ENCODE results near the gene ANKRD11. TPM values are rescaled to one million over a fixed set of nuclear protein-coding genes. Genes with fewer than 3 reads are reported as not detected.
"Not testable (repeated sequence)": the region's sequence is repeated elsewhere in the genome, so short reads cannot be mapped to it uniquely, and the experiment has no call there.

The ANKRD11 gene
- total and polyA plus RNA-seq, 5 experiments from 2014 or later, result 8.9 to 328 (median 61.1) TPM

DNA sequence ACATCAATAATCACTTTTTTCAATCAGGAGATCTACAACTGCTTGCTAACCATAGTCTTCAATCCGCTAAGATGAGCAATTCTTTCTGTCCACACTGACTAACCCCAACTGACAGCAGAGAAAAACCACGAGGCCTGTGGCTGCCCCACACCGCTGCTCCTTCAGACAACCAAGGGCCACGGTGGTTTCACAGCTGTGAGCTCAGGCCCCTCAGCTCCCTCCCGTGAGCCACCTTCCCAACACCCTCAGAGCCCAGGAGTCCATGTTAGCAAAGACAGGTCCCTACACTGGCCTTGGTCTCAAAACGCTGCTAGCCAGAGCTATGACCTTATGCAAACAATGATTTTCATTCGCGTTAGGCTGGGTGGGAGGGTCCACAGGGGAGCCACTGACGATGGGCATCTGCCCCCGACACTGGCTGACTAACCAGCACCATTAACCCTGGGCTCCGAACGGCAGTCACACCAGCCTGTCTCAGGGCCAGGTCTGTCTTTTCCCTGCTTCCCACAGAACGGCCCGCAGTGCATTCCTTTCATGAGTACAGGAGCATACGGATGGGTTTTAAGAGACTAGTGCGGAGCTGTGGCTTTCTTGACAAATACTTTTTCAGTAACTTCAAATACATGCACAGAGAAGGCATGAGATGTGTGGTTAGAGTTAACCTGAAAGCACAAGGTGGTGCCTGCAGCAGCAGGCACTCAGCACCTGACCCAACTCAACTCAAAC, 67.3 kb downstream of the ANKRD11 start:
- Mint-ChIP-seq H3K9me3 (peaks cover 0 to 2% (median 0%) of the 10 kb centered on the region in 9 donors), H3K4me1 (peaks cover 46 to 86% (median 83%) of the 10 kb centered on the region in 4 donors), H3K36me3 (peaks cover 0 to 57% (median 0%) of the 10 kb centered on the region in 3 donors), H3K4me3 (peak overlapping the region; percentile 61 to 81 (median 74)), H3K27me3 (no peaks in the 10 kb centered on the region), H3K27ac (peak overlapping the region; percentile 57 to 95 (median 86))
- POLR2A ChIA-PET, result no interaction called here
- DNase-seq (peak in 4 of 10 donors; percentile 29 to 53 (median 44)), ATAC-seq (peak; percentile 68 to 85)

DNA sequence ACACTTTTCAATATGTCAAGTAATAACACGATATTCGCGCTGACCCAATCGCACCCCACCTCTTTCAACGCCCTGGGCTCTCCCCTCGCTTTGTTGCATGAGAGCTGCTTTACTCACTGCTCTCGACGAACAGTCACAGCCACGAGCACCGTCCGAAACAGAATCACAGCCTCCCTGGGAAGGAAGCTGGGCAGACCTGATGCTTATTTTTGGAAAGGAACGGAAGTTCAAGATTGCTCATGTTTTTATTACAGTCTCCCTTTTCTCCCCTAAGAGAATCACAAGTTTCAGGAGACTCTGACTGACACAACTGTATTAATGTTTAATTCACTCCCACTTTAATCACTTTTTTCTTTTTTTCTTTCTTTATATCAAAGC, 67.8 kb downstream of the ANKRD11 start:
- DNase-seq (no peak), ATAC-seq (peak in 1 of 2 donors; percentile 5)
- Mint-ChIP-seq H3K9me3 (peaks cover 0 to 2% (median 0%) of the 10 kb centered on the region in 9 donors), H3K4me3 (peak overlapping the region; percentile 61 to 81 (median 74)), H3K36me3 (peaks cover 0 to 63% (median 0%) of the 10 kb centered on the region in 3 donors), H3K27ac (peak overlapping the region; percentile 57 to 95 (median 86)), H3K27me3 (no peaks in the 10 kb centered on the region), H3K4me1 (peaks cover 48 to 91% (median 88%) of the 10 kb centered on the region in 4 donors)
- POLR2A ChIA-PET, result no interaction called here

DNA sequence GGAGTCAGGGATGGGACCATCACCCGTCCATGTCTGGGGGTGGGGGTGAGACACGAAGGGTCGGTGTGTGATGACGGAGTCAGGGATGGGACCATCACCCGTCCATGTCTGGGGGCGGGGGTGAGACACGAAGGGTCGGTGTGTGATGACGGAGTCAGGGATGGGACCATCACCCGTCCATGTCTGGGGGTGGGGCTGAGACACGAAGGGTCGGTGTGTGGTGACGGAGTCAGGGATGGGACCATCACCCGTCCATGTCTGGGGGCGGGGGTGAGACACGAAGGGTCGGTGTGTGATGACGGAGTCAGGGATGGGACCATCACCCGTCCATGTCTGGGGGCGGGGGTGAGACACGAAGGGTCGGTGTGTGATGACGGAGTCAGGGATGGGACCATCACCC, 69.1 kb downstream of the ANKRD11 start:
- not testable (repeated sequence) for ATAC-seq, H3K9me3 Mint-ChIP-seq, H3K27me3 Mint-ChIP-seq

DNA sequence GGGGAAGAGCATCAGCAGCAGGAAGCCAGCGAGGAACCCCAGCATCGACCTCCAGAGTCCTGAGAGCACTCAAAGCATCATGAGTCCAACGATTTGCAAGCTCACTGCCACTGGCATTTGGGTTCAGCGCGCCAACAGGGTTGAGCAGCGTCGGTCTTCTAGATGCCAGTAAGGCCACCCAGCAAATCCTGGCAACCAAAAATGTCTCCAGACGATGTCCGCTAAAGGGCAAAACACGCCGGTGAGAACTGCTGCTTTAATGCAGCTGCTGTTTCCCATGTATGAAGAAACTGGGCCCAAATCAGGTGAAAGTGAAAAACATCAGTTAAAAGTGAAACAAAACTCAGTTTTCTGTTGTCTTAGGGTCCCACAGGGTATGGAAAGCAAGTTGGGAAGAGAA, 70.2 kb downstream of the ANKRD11 start:
- no peaks in the 10 kb centered on the region for H3K27me3 Mint-ChIP-seq
- peaks cover 42 to 88% (median 83%) of the 10 kb centered on the region in 4 donors for H3K4me1 Mint-ChIP-seq
- POLR2A ChIA-PET, result interaction anchor here (0.9 to 1.5 kb wide), 6 partner anchors 8 to 70 kb away, joined by 3 to 6 read pairs (median 3); partner anchors contain the start of gene ANKRD11
- peak overlapping the region in 7 of 10 donors; percentile 16 to 73 (median 30) for H3K4me3 Mint-ChIP-seq
- DNase-seq (no peak), ATAC-seq (no peak)
- peaks cover 0 to 2% (median 0%) of the 10 kb centered on the region in 9 donors for H3K9me3 Mint-ChIP-seq
- peaks cover 0 to 57% (median 4%) of the 10 kb centered on the region in 3 donors for H3K36me3 Mint-ChIP-seq
- H3K27ac Mint-ChIP-seq, result peak overlapping the region; percentile 23 to 94 (median 84)

More for the DNA sequence above, 69.1 kb downstream of the ANKRD11 start:
- H3K36me3 Mint-ChIP-seq, result peaks cover 0 to 62% (median 0%) of the 10 kb centered on the region in 3 donors
- peak overlapping the region in 1 of 10 donors; percentile 66 for H3K4me3 Mint-ChIP-seq
- peaks cover 44 to 89% (median 86%) of the 10 kb centered on the region in 4 donors for H3K4me1 Mint-ChIP-seq
- POLR2A ChIA-PET, result interaction anchor here (1.5 kb wide), 1 partner anchor 69 kb away, joined by 6 read pairs; the partner anchor contains the start of gene ANKRD11
- DNase-seq, result not testable (repeated sequence)
- peak overlapping the region in 1 of 10 donors; percentile 71 for H3K27ac Mint-ChIP-seq

DNA sequence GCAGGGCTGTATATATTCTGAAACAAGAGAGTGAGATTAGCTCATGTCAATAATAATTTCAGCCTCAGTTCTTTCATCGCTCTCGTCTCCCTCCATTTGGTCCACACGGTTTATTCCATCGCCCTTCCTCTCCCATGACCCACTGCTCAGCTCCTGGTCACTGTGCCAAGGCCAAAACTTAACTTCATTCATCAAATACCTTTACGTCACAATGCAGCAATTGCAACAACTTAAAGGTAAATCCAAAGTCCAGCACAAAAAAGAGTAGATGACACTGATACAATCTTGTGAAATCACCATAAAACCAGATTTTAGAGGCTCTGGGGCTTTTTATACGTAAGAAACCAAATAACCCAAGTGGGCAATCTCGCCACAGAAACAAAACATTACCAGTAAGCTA, 72.0 kb downstream of the ANKRD11 start:
- H3K4me3 Mint-ChIP-seq, result peak overlapping the region in 6 of 10 donors; percentile 5 to 56 (median 10)
- ATAC-seq (no peak), DNase-seq (no peak)
- no peaks in the 10 kb centered on the region for H3K27me3 Mint-ChIP-seq
- peaks cover 0 to 2% (median 0%) of the 10 kb centered on the region in 9 donors for H3K9me3 Mint-ChIP-seq
- H3K36me3 Mint-ChIP-seq, result peaks cover 0 to 46% (median 4%) of the 10 kb centered on the region in 3 donors
- POLR2A ChIA-PET, result interaction anchor here (1.2 kb wide), 2 partner anchors 56 to 71 kb away, joined by 4 read pairs; no protein-coding TSS in a partner anchor
- H3K27ac Mint-ChIP-seq, result peak overlapping the region in 5 of 10 donors; percentile 28 to 84 (median 52)
- peaks cover 37 to 86% (median 80%) of the 10 kb centered on the region in 4 donors for H3K4me1 Mint-ChIP-seq

DNA sequence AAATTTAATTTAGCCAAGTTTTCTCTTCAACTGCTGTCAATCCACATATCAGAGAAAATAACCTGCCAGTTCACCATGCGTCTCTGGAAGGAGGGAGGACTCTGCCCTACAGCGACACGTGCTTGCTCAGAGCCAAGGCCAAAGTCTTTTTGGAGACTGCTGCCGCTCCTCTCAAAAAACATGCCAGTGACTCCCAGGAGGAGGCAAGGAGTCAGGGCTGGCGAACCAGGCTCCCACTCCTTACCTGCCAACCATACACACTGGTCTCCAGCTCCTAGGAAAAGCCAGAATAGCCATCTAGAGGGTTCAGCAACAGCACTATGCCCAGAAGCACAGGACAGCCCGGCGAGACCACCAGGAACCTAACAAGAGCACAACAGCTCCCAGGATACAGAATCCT, 73.0 kb downstream of the ANKRD11 start:
- Mint-ChIP-seq H3K4me1 (peaks cover 30 to 86% (median 80%) of the 10 kb centered on the region in 4 donors), H3K36me3 (peaks cover 0 to 46% (median 4%) of the 10 kb centered on the region in 3 donors), H3K27me3 (no peaks in the 10 kb centered on the region), H3K9me3 (peaks cover 0 to 2% (median 0%) of the 10 kb centered on the region in 9 donors), H3K4me3 (peak overlapping the region in 5 of 10 donors; percentile 3 to 29 (median 17)), H3K27ac (peak overlapping the region in 6 of 10 donors; percentile 22 to 76 (median 42))
- DNase-seq (no peak), ATAC-seq (no peak)
- POLR2A ChIA-PET, result no interaction called here

DNA sequence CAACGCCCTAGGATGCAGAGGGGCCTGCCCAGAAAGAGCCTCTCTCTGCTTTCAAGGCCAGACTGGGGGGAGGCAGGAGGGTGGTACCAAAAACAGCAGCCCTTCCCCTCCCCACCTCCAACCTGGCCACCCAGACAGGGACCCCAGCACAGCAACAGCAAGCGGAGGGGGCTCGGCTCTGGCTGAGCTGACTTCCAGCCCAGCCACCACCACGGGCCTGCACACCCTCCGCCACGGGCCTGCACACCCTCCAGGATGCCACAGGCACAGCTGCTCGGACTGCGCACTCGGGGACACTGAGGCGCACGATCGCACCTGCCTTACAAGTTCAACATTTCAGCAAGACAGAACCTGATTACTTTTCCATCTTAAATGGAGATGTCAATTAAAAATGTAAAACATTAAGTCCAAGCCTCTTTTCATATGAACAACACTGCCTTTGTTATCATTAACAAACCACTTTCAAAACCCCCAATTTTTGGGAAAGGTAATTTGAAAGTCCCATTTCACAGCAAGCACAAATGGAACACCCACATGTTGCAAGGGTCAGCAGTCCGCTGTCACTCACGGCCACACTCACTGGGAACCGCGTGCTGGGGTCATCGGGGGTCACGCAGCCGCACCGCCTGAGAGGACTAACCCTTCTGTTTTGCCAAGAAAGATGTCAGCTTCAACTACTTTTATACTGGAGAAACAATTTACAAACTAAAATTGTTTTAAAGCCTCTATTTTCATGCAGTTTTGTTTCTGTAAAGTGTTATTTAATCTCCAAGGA, 76.4 kb downstream of the ANKRD11 start:
- ATAC-seq (no peak), DNase-seq (no peak)
- Mint-ChIP-seq H3K27me3 (no peaks in the 10 kb centered on the region), H3K36me3 (peaks cover 0 to 31% (median 4%) of the 10 kb centered on the region in 3 donors), H3K4me3 (peak overlapping the region in 6 of 10 donors; percentile 12 to 56 (median 40)), H3K27ac (peak overlapping the region; percentile 24 to 92 (median 73)), H3K9me3 (no peaks in the 10 kb centered on the region), H3K4me1 (peaks cover 33 to 85% (median 83%) of the 10 kb centered on the region in 4 donors)
- POLR2A ChIA-PET, result interaction anchor here (0.8 kb wide), 1 partner anchor 72 kb away, joined by 3 read pairs; no protein-coding TSS in a partner anchor

DNA sequence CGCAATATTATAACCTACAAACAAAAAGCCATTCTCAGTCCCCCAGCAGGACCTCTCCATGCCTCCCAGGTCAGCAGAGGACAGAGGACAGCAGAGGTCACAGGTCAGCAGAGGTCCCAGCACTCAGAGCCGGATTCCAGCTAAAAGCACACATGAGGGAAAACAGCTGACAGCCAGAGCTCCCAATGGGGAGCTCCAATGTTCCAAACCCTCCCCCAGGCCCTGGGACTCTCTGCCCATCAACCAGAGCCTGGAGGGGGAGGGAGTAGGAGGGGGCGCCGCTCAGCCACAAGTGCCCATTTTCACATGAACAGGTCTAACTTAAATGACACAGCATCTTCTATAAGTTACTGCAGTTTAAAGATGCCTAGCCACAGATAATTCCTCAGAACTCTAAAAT, 77.5 kb downstream of the ANKRD11 start:
- H3K4me3 Mint-ChIP-seq, result peak overlapping the region in 6 of 10 donors; percentile 15 to 62 (median 33)

DNA sequence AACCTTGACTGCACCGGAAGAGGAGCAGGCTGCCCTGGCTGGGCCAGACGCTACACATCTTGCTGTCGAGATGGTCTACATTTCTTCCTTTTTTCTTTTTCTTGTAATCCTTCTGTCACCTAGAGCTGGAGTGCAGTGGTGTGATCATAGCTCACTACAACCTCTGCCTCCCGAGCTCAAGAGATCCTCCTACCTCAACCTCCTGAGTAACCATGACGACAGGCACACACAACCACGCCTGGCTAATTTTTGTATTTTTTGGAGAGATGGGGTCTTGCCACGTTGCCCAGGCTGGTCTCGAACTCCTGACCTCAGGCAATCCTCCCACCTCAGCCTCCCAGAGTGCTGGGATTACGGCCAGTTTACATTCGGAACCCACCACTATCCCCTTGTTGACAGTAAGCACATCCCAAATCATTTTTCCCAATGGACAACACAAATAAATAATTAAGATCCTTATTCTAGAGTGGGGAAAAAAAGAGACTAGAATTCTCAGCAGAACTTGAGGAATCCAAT, 79.0 kb downstream of the ANKRD11 start:
- Mint-ChIP-seq H3K36me3 (peaks cover 0 to 11% (median 4%) of the 10 kb centered on the region in 3 donors), H3K27me3 (no peaks in the 10 kb centered on the region), H3K4me3 (peak overlapping the region; percentile 17 to 84 (median 74)), H3K27ac (peak overlapping the region; percentile 83 to 98 (median 93)), H3K4me1 (peaks cover 46 to 89% (median 88%) of the 10 kb centered on the region in 4 donors), H3K9me3 (no peaks in the 10 kb centered on the region)
- POLR2A ChIA-PET, result interaction anchor here (1.0 to 1.3 kb wide), 2 partner anchors 24 to 96 kb away, joined by 3 read pairs; no protein-coding TSS in a partner anchor
- ATAC-seq, result no peak
- DNase-seq, result no peak

More for the DNA sequence above, 77.5 kb downstream of the ANKRD11 start:
- Mint-ChIP-seq H3K27ac (peak overlapping the region; percentile 40 to 92 (median 80)), H3K9me3 (no peaks in the 10 kb centered on the region), H3K27me3 (no peaks in the 10 kb centered on the region), H3K36me3 (peaks cover 0 to 23% (median 4%) of the 10 kb centered on the region in 3 donors), H3K4me1 (peaks cover 37 to 87% (median 86%) of the 10 kb centered on the region in 4 donors)
- ATAC-seq (no peak), DNase-seq (no peak)
- POLR2A ChIA-PET, result interaction anchor here (0.9 kb wide), 1 partner anchor 9 kb away, joined by 3 read pairs; no protein-coding TSS in a partner anchor

DNA sequence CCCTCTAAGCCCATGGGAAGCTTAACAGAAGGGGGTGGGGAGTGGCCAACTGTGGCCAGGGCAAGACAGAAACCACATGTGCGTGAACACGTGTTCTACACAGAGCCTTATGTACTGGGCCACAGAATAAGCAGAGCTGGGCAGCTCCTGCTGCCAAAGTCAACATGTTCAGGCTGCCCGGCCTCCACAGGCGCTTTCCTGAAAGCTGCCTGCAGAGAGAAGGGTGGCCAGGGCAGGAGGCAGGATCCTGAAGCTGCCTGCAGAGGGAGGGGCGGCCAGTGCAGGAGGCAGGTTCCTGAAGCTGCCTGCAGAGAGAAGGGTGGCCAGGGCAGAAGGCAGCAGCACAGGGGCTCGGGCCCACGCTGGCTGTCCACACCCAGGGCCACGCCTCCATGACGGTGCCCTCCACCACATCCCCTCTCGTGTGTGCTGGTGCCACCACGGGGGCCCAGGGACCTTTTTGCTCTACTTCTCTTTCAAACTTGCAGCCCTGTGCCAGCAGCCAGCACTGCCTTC, 79.5 kb downstream of the ANKRD11 start:
- DNase-seq (peak in 6 of 10 donors; percentile 25 to 70 (median 48)), ATAC-seq (peak; percentile 13 to 16)
- Mint-ChIP-seq H3K9me3 (no peaks in the 10 kb centered on the region), H3K27ac (peak overlapping the region; percentile 83 to 98 (median 93)), H3K4me3 (peak overlapping the region; percentile 43 to 84 (median 74)), H3K27me3 (no peaks in the 10 kb centered on the region), H3K4me1 (peaks cover 47 to 89% (median 88%) of the 10 kb centered on the region in 4 donors), H3K36me3 (peaks cover 0 to 8% (median under 1%) of the 10 kb centered on the region in 3 donors)
- POLR2A ChIA-PET, result interaction anchor here (0.8 to 1.3 kb wide), 6 partner anchors 21 to 96 kb away, joined by 3 to 5 read pairs (median 3); no protein-coding TSS in a partner anchor

DNA sequence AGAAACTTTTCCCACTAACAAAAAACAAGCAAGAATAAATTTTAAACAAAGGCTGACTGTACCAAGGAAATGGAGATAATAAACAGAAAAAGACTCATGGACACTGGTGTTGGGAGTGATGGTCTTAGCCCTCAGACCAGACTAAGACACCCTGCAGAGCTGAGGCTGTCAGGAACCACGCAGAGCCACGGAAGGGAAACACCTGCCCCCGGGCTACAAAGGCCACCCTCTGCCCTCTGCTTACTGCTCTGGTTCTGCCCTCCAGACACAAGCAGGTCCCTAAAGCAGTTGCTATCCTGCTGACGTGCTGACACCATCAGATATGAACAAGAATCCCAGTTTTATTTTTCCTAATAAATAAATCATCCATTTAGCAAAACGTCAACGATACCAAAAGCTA, 80.0 kb downstream of the ANKRD11 start:
- Mint-ChIP-seq H3K27ac (peak overlapping the region; percentile 63 to 98 (median 93)), H3K9me3 (no peaks in the 10 kb centered on the region), H3K4me3 (peak overlapping the region; percentile 25 to 78 (median 70)), H3K36me3 (peaks cover 0 to 6% (median 0%) of the 10 kb centered on the region in 3 donors), H3K4me1 (peaks cover 45 to 90% (median 87%) of the 10 kb centered on the region in 4 donors), H3K27me3 (no peaks in the 10 kb centered on the region)
- POLR2A ChIA-PET, result interaction anchor here (0.8 to 1.3 kb wide), 6 partner anchors 22 to 97 kb away, joined by 3 to 5 read pairs (median 3); no protein-coding TSS in a partner anchor
- ATAC-seq (no peak), DNase-seq (no peak)

Measured in naive thymus-derived CD8-positive, alpha-beta T cell (primary cell).